Measurements from ENCODE around the gene OSBPL5. TPM values are rescaled to one million over a fixed set of nuclear protein-coding genes. Genes with fewer than 3 reads are reported as not detected.

OSBPL5 gene
- total RNA-seq, 1 experiment from 2014 or later: 16.1 TPM

DNA sequence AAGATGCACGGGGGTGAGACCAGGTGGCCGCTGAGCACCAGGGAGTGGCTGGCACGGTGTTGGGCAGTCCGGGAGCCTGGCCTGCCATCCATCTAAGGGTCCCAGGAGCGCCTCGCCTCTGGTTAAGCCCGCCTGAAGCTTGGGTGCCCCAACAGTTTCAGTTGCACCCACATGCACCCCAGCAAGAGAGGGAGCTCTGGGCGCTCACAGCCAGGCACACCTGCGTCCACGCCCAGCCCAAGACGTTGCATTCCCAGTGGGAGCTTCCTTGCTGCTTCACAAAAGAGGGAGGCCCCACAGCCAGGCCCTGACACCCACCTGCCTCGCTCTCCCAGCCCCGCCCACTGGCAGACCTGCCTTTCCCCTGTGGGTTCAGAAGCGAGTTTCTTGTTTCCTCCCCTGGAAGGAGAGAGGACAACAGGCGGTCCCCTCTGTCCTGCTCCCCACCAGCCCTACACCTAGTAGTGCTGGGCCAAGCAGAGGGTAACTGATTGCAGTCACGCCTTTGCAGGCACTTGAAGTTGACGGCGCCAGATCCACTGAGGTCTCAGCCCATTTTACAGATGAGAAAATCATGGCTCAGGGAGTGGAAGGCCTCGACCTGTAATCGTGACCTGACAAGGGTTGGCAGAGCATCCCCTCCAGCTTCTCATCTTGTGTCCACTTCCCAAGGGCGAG, 35.4 kb downstream of the OSBPL5 start:
- Histone ChIP-seq H2BK120ac (ENCODE audit: low read depth, low read length, poor library complexity, severe bottlenecking) (no peak overlapping the region), H3K79me1 (ENCODE audit: insufficient read depth, low read depth, low read length, poor library complexity, severe bottlenecking) (no peaks in the 10 kb centered on the region), H2BK20ac (ENCODE audit: low read depth, low read length, poor library complexity, severe bottlenecking) (no peak overlapping the region), H3K4me1 (ENCODE audit: insufficient read depth, low read length) (no peaks in the 10 kb centered on the region; the same call in 1 of the 2 replicates), H2AFZ (ENCODE audit: low read length) (no peak overlapping the region), H2AK5ac (ENCODE audit: insufficient read length, low read length) (no peak overlapping the region), H2BK12ac (ENCODE audit: insufficient read length, low read depth, low read length) (no peak overlapping the region), H4K91ac (ENCODE audit: insufficient read length, low read depth, low read length) (no peak overlapping the region), H3K9me3 (ENCODE audit: control insufficient read depth, low read depth, low read length) (no peaks in the 10 kb centered on the region), H4K8ac (replicated peaks; ENCODE audit: insufficient read length, low read depth, low read length) (no peak overlapping the region), H4K5ac (ENCODE audit: insufficient read length, low read depth, low read length) (no peak overlapping the region), H3K14ac (ENCODE audit: insufficient read depth, low read length) (no peak overlapping the region), H3K27ac (ENCODE audit: insufficient read length, low read depth, low read length) (no peak overlapping the region), H3K4me2 (ENCODE audit: insufficient read depth, insufficient read length, low read length) (no peak overlapping the region), H3K56ac (ENCODE audit: insufficient read length, low read depth, low read length) (no peak overlapping the region), H3K23ac (ENCODE audit: insufficient read length, low read depth, low read length) (no peak overlapping the region), H3T11ph (ENCODE audit: low read length) (no peak overlapping the region), H2BK5ac (ENCODE audit: insufficient read length, low read length) (no peak overlapping the region), H3K23me2 (ENCODE audit: insufficient read length, low read depth, low read length, poor library complexity, severe bottlenecking) (no peaks in the 10 kb centered on the region), H2BK15ac (ENCODE audit: low read depth, low read length) (no peak overlapping the region), H3K9ac (ENCODE audit: extremely low read depth, insufficient read length, low read length) (no peak overlapping the region), H4K20me1 (ENCODE audit: control insufficient read depth, insufficient read depth, insufficient read length) (peaks cover 2% of the 10 kb centered on the region), H3K79me2 (ENCODE audit: insufficient read depth, low read length) (no peaks in the 10 kb centered on the region), H3K4ac (ENCODE audit: low read depth, low read length) (no peak overlapping the region), H3K27me3 (ENCODE audit: insufficient read depth, low read length) (no peaks in the 10 kb centered on the region), H3K18ac (ENCODE audit: insufficient read length, low read depth, low read length) (no peak overlapping the region)
- no peak for DNase-seq
- no CpG with 5 or more reads among the region's 21 CpGs for WGBS (ENCODE audit: extremely low coverage, insufficient read length, low lambda C conversion rate)
- Mint-ChIP-seq H3K27ac (no peak overlapping the region), H3K36me3 (ENCODE audit: insufficient read depth in 1 of 3, low read depth in 3 of 3) (peaks cover 0 to 6% (median 6%) of the 10 kb centered on the region in 3 experiments; a peak in 4 of 7 replicates), H3K9me3 (no peaks in the 10 kb centered on the region), H3K4me1 (peaks cover 6 to 9% of the 10 kb centered on the region in 2 experiments), H3K27me3 (ENCODE audit: low read depth) (no peaks in the 10 kb centered on the region; the same call in 1 of the 2 replicates), H3K4me3 (no peak overlapping the region)
- TF ChIP-seq, protein P1, sequence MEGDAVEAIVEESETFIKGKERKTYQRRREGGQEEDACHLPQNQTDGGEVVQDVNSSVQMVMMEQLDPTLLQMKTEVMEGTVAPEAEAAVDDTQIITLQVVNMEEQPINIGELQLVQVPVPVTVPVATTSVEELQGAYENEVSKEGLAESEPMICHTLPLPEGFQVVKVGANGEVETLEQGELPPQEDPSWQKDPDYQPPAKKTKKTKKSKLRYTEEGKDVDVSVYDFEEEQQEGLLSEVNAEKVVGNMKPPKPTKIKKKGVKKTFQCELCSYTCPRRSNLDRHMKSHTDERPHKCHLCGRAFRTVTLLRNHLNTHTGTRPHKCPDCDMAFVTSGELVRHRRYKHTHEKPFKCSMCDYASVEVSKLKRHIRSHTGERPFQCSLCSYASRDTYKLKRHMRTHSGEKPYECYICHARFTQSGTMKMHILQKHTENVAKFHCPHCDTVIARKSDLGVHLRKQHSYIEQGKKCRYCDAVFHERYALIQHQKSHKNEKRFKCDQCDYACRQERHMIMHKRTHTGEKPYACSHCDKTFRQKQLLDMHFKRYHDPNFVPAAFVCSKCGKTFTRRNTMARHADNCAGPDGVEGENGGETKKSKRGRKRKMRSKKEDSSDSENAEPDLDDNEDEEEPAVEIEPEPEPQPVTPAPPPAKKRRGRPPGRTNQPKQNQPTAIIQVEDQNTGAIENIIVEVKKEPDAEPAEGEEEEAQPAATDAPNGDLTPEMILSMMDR (conservative IDR thresholded peaks at IDR 0.05): no peak
